HCT116 (cell line): ENCODE data around the gene BST2. TPM values are rescaled to one million over a fixed set of nuclear protein-coding genes. Genes with fewer than 3 reads are reported as not detected.

ENCODE experiments used
- ATAC-seq: fragments of 200-7000 bp; cut with Tn5 transposase; 2 replicates; pipeline ENCODE4 v1.9.1; 2020; ENCODE audit warnings: mild to moderate bottlenecking, moderate library complexity
- BruUV-seq: library from RNA; stranded (reverse); fragments of 400-500 nt; replicated peaks from 2 replicates; lab custom pipeline; 2021; lab: Mats Ljungman, UMichigan
- CTCF ChIA-PET: fragments of 300-600 bp; sonication (Branson Sonifier 250); formaldehyde crosslinking; loops from one replicate; lab custom pipeline; 2021; ENCODE audit warnings: antibody characterized with exemption; lab: Charles Lee
- POLR2A ChIA-PET: fragments of 300-600, 350-600 bp; sonication (Branson Sonifier 250); formaldehyde crosslinking; loops from one replicate; lab custom pipeline; 2021; ENCODE audit warnings: antibody characterized with exemption; lab: Charles Lee
- RAD21 ChIA-PET, 2 experiments: fragments of 300-600 bp; sonication (Branson Sonifier 250); formaldehyde crosslinking; loops; one replicate each; lab custom pipeline; 2023; ENCODE audit warnings: low total read pairs in 2 of 2; ENCODE audit not compliant: uncharacterized antibody in 2 of 2, unreplicated experiment in 2 of 2, low non-redundant PET in 1 of 2; lab: Charles Lee
- DNase-seq: peaks from one replicate; pipeline ENCODE4 v3.0.0-alpha.2; 2010; ENCODE audit warnings: low read depth, low spot score
- H2AFZ ChIP-seq: fragments of 200-600 bp; shearing (Covaris generic), sonication (generic); 2 replicates; pipeline ENCODE4 v1.6.1; 2017; ENCODE audit warnings: low read depth, mixed run types, mixed read lengths, antibody characterized with exemption, low read length; ENCODE audit not compliant: poor library complexity, severe bottlenecking
- H3K27ac ChIP-seq: 2 replicates; pipeline ENCODE4 v1.5.1; 2012; ENCODE audit warnings: low read depth, low read length
- H3K27me3 ChIP-seq: fragments of 200-600 bp; sonication (generic); 2 replicates; pipeline ENCODE4 v1.6.1; 2016; ENCODE audit warnings: mixed run types, low read length, mixed read lengths; ENCODE audit not compliant: insufficient read depth
- H3K36me3 ChIP-seq, 2 experiments: fragments of 200-500 bp in 1 of 2; fragments of 200-600 bp in 1 of 2; sonication (Bioruptor generic) in 1 of 2; sonication (generic) in 1 of 2; 2 replicates each; pipeline versions ENCODE4 v1.5.1 to v1.6.1; 2014 to 2016; ENCODE audit warnings: low read length in 2 of 2, inconsistent platforms in 1 of 2, mixed read lengths in 1 of 2, mixed run types in 1 of 2; ENCODE audit not compliant: insufficient read depth in 2 of 2, control insufficient read depth in 1 of 2
- H3K4me1 ChIP-seq, 2 experiments: fragments of 200-600 bp in 1 of 2; sonication (generic) in 1 of 2; 2 replicates each; pipeline versions ENCODE4 v1.5.1 to v1.6.1; 2012 to 2017; ENCODE audit warnings: low read length in 2 of 2, inconsistent platforms in 1 of 2, mild to moderate bottlenecking in 1 of 2, mixed read lengths in 1 of 2, mixed run types in 1 of 2, moderate library complexity in 1 of 2; ENCODE audit not compliant: insufficient read depth in 2 of 2, control insufficient read depth in 1 of 2
- H3K4me2 ChIP-seq: fragments of 200-600 bp; sonication (generic); 2 replicates; pipeline ENCODE4 v1.6.1; 2017; ENCODE audit warnings: mixed run types, low read length, mixed read lengths
- H3K4me3 ChIP-seq, 2 experiments: fragments of 200-600 bp in 1 of 2; sonication (generic) in 1 of 2; replicated peaks in 1 of 2; 2 replicates each; pipeline ENCODE4 v1.5.1; 2011 to 2016; ENCODE audit warnings: low read length in 2 of 2, control low read depth in 1 of 2, low read depth in 1 of 2, mild to moderate bottlenecking in 1 of 2, mixed read lengths in 1 of 2, mixed run types in 1 of 2
- H3K79me2 ChIP-seq: fragments of 200-600 bp; sonication (generic); 2 replicates; pipeline ENCODE4 v1.6.1; 2017; ENCODE audit warnings: mild to moderate bottlenecking, mixed run types, low read length, moderate library complexity, mixed read lengths; ENCODE audit not compliant: insufficient read depth
- H3K9ac ChIP-seq: fragments of 200-600 bp; sonication (generic); 2 replicates; pipeline ENCODE4 v1.6.1; 2016; ENCODE audit warnings: low read length, mixed read lengths
- H3K9me2 ChIP-seq: fragments of 200-600 bp; sonication (generic), shearing (Covaris generic); 2 replicates; pipeline ENCODE4 v1.6.1; 2017; ENCODE audit warnings: mixed run types, mild to moderate bottlenecking, moderate library complexity; ENCODE audit not compliant: insufficient read depth
- H3K9me3 ChIP-seq, 2 experiments: fragments of 200-500 bp in 1 of 2; fragments of 200-600 bp in 1 of 2; sonication (Bioruptor generic) in 1 of 2; sonication (generic) in 1 of 2; 2 replicates each; pipeline ENCODE4 v1.6.1; 2014 to 2017; ENCODE audit warnings: low read length in 2 of 2, mixed read lengths in 2 of 2, inconsistent platforms in 1 of 2, low read depth in 1 of 2, mild to moderate bottlenecking in 1 of 2, mixed run types in 1 of 2, moderate library complexity in 1 of 2; ENCODE audit not compliant: control insufficient read depth in 1 of 2, insufficient read depth in 1 of 2
- H4K20me1 ChIP-seq: fragments of 200-600 bp; sonication (generic), shearing (Covaris generic); 2 replicates; pipeline ENCODE4 v1.6.1; 2017; ENCODE audit warnings: mixed run types, mild to moderate bottlenecking, moderate library complexity; ENCODE audit not compliant: insufficient read depth
- CBX3 ChIP-seq: IDR thresholded peaks from 2 replicates; pipeline ENCODE4 v1.6.1; 2012; ENCODE audit warnings: low read depth
- CEBPB ChIP-seq: IDR thresholded peaks from 2 replicates; pipeline ENCODE4 v1.6.1; 2012; ENCODE audit warnings: low read depth
- EZH2 ChIP-seq: fragments of 200-600 bp; sonication (generic); IDR thresholded peaks from 2 replicates; pipeline ENCODE4 v1.6.1; 2017; ENCODE audit warnings: antibody characterized with exemption, mixed run types
- EZH2phosphoT487 ChIP-seq: fragments of 200-600 bp; IDR thresholded peaks from 2 replicates; pipeline ENCODE4 v1.6.1; 2018; ENCODE audit warnings: antibody characterized with exemption, borderline replicate concordance
- POLR2A ChIP-seq: IDR thresholded peaks from 2 replicates; pipeline ENCODE4 v1.7.0; 2011; ENCODE audit warnings: borderline replicate concordance; ENCODE audit not compliant: insufficient read depth, insufficient read length; ENCODE audit errors: extremely low read depth
- POLR2AphosphoS5 ChIP-seq: IDR thresholded peaks from 2 replicates; pipeline ENCODE4 v1.6.1; 2011; ENCODE audit warnings: mild to moderate bottlenecking, low read depth, low read length, moderate library complexity
- RAD21 ChIP-seq: IDR thresholded peaks from 2 replicates; pipeline ENCODE4 v1.6.1; 2012; ENCODE audit warnings: low read depth, mild to moderate bottlenecking
- SIN3A ChIP-seq: IDR thresholded peaks from 2 replicates; pipeline ENCODE4 v1.6.1; 2012; ENCODE audit warnings: low read depth
- SP1 ChIP-seq: IDR thresholded peaks from 2 replicates; pipeline ENCODE4 v1.6.1; 2012; ENCODE audit warnings: low read depth
- YY1 ChIP-seq: IDR thresholded peaks from 2 replicates; pipeline ENCODE4 v1.6.1; 2011; ENCODE audit warnings: low read length, low read depth, moderate library complexity, mild to moderate bottlenecking; ENCODE audit not compliant: insufficient replicate concordance; ENCODE audit errors: extremely low read depth
- ZFX ChIP-seq: fragments of 450-650 bp; IDR thresholded peaks from 2 replicates; pipeline ENCODE4 v1.6.1; 2017
- ZNF274 ChIP-seq: fragments of 200-500 bp; sonication (Bioruptor generic); IDR thresholded peaks from 2 replicates; pipeline ENCODE4 v1.6.1; 2014; ENCODE audit warnings: mild to moderate bottlenecking, low read depth, low read length, inconsistent platforms
- intact Hi-C: fragments of 100-400 bp; cut with micrococcal nuclease; formaldehyde crosslinking; loops from 2 replicates; pipeline ENCODE4 v1.10.0; 2022
- total RNA-seq: library from RNA; stranded (reverse); gene quantifications from one replicate; pipeline ENCODE4 v1.2.1, GENCODE V29; 2021; ENCODE audit not compliant: unreplicated experiment

BST2 gene
- total RNA-seq, 1 experiment from 2014 or later: 5.4 TPM

GRCh38 chr19:17409990-17410389, 4.6 kb upstream of the BST2 start:
- no TSS peak for BruUV-seq
- Histone ChIP-seq H2AFZ (no peak overlapping the region), H3K9me2 (no peaks in the 10 kb centered on the region), H3K79me2 (no peaks in the 10 kb centered on the region), H3K9ac (no peak overlapping the region), H3K36me3 (no peaks in the 10 kb centered on the region), H3K4me2 (no peak overlapping the region), H4K20me1 (no peaks in the 10 kb centered on the region), H3K27me3 (no peaks in the 10 kb centered on the region), H3K9me3 (no peaks in the 10 kb centered on the region), H3K4me3 (no peak overlapping the region)
- ChIA-PET CTCF (no interaction called here), POLR2A (interaction anchor here (0.7 to 1.3 kb wide), 3 partner anchors 9 to 522 kb away, joined by 3 to 4 read pairs (median 4); partner anchors contain the start of gene MVB12A), RAD21 (no interaction called here)
- ATAC-seq: no peak
- TF ChIP-seq EZH2: no peak
- TF ChIP-seq ZNF274: no peak
- no peak for TF ChIP-seq CBX3
- TF ChIP-seq CEBPB: no peak
- TF ChIP-seq SIN3A: no peak
- TF ChIP-seq EZH2phosphoT487: no peak
- TF ChIP-seq POLR2A: no peak
- no peak for TF ChIP-seq RAD21
- no peak for TF ChIP-seq POLR2AphosphoS5
- TF ChIP-seq, all 23 proteins: peak for 0
- peaks cover 4 to 25% of the 10 kb centered on the region in 2 experiments; a peak in 3 of 4 replicates for H3K4me1 ChIP-seq
- intact Hi-C loops: no loop called here
- H3K27ac ChIP-seq: no peak overlapping the region
- no peak for DNase-seq

GRCh38 chr19:17406887-17407196, 1.4 kb upstream of the BST2 start:
- no TSS peak for BruUV-seq
- no peaks in the 10 kb centered on the region for H3K36me3 ChIP-seq
- no peaks in the 10 kb centered on the region for H3K9me2 ChIP-seq
- H3K4me3 ChIP-seq: no peak overlapping the region
- no peak overlapping the region for H3K4me2 ChIP-seq
- TF ChIP-seq POLR2AphosphoS5 (no peak), YY1 (no peak), CEBPB (no peak), SIN3A (no peak), SP1 (no peak), RAD21 (no peak), ZFX (no peak)
- POLR2A ChIA-PET: interaction anchor here (1.1 to 2.8 kb wide), 2 partner anchors 13 to 453 kb away, joined by 3 to 21 read pairs; partner anchors contain the start of genes MVB12A and RPL18A
- H3K79me2 ChIP-seq: no peaks in the 10 kb centered on the region
- CTCF ChIA-PET: interaction anchor here (0.6 kb wide), 1 partner anchor 19 kb away, joined by 3 read pairs; no protein-coding TSS in a partner anchor
- no peak overlapping the region for H2AFZ ChIP-seq
- DNase-seq (no peak), ATAC-seq (no peak)
- H3K9me3 ChIP-seq: no peaks in the 10 kb centered on the region
- H3K27me3 ChIP-seq: no peaks in the 10 kb centered on the region
- H3K27ac ChIP-seq: no peak overlapping the region
- no peak overlapping the region for H3K9ac ChIP-seq
- H4K20me1 ChIP-seq: no peaks in the 10 kb centered on the region
- intact Hi-C loops: no loop called here
- RAD21 ChIA-PET: no interaction called here
- peaks cover 4 to 34% of the 10 kb centered on the region in 2 experiments; a peak in 3 of 4 replicates for H3K4me1 ChIP-seq
